IMR-90 (cell line): Measurements from ENCODE around the gene PNMA6E. TPM values are rescaled to one million over a fixed set of nuclear protein-coding genes. Genes with fewer than 3 reads are reported as not detected.

Source experiments
- ATAC-seq: fragments of 200-7000 bp; cut with Tn5 transposase; 2 replicates; pipeline ENCODE4 v1.9.1; 2020; ENCODE audit warnings: low read depth, mild to moderate bottlenecking, moderate library complexity
- BruUV-seq: library from RNA; stranded (reverse); fragments of 400-500 nt; replicated peaks from 2 replicates; lab custom pipeline; 2021; lab: Mats Ljungman, UMichigan
- CTCF ChIA-PET: fragments of 300-600 bp; formaldehyde crosslinking; extraction: SDS; loops from one replicate; lab custom pipeline; 2021; ENCODE audit warnings: antibody characterized with exemption; lab: Yijun Ruan, JAX
- POLR2A ChIA-PET: fragments of 300-600 bp; sonication (Branson Sonifier 250); formaldehyde crosslinking; loops from one replicate; lab custom pipeline; 2022; ENCODE audit warnings: antibody characterized with exemption; ENCODE audit not compliant: unreplicated experiment; lab: Charles Lee
- DNase-seq: peaks from one replicate; pipeline ENCODE4 v3.0.0; 2013
- H2AFZ ChIP-seq: replicated peaks from 2 replicates; pipeline ENCODE3; 2013; ENCODE audit warnings: low read length, mild to moderate bottlenecking; ENCODE audit not compliant: poor library complexity
- H2AK5ac ChIP-seq: 2 replicates; pipeline ENCODE4 v1.6.1; 2013; ENCODE audit warnings: low read depth, low read length, inconsistent platforms
- H2AK9ac ChIP-seq: replicated peaks from 2 replicates; pipeline ENCODE3; 2013; ENCODE audit warnings: mild to moderate bottlenecking, low read depth, low read length, moderate library complexity; ENCODE audit not compliant: poor library complexity
- H2BK120ac ChIP-seq: 2 replicates; pipeline ENCODE4 v1.6.1; 2013; ENCODE audit warnings: low read depth, low read length, inconsistent platforms
- H2BK15ac ChIP-seq: 3 replicates; pipeline ENCODE4 v1.6.1; 2013; ENCODE audit warnings: low read depth, low read length, inconsistent platforms
- H2BK20ac ChIP-seq: 2 replicates; pipeline ENCODE4 v1.6.1; 2013; ENCODE audit warnings: low read depth, mild to moderate bottlenecking, inconsistent platforms, low read length, moderate library complexity
- H2BK5ac ChIP-seq: 2 replicates; pipeline ENCODE4 v1.6.1; 2013; ENCODE audit warnings: mild to moderate bottlenecking, low read depth, low read length, inconsistent platforms; ENCODE audit not compliant: poor library complexity, severe bottlenecking
- H3K14ac ChIP-seq: replicated peaks from 2 replicates; pipeline ENCODE4 v1.6.1; 2013; ENCODE audit warnings: low read depth, low read length, inconsistent platforms
- H3K18ac ChIP-seq: 2 replicates; pipeline ENCODE4 v1.6.1; 2013; ENCODE audit warnings: low read depth, low read length, control low read depth
- H3K23ac ChIP-seq: 2 replicates; pipeline ENCODE4 v1.6.1; 2013; ENCODE audit warnings: low read depth, low read length, inconsistent platforms
- H3K27ac ChIP-seq: 2 replicates; pipeline ENCODE4 v1.5.1; 2013; ENCODE audit warnings: mild to moderate bottlenecking, control low read depth, low read length; ENCODE audit not compliant: insufficient read depth
- H3K27me3 ChIP-seq: 2 replicates; pipeline ENCODE4 v1.6.1; 2013; ENCODE audit warnings: low read length; ENCODE audit not compliant: control insufficient read depth, insufficient read depth
- H3K36me3 ChIP-seq: 2 replicates; pipeline ENCODE4 v1.6.1; 2013; ENCODE audit warnings: low read length, mixed read lengths; ENCODE audit not compliant: control insufficient read depth, insufficient read depth
- H3K4ac ChIP-seq: 2 replicates; pipeline ENCODE4 v1.6.1; 2013; ENCODE audit warnings: low read depth, low read length, inconsistent platforms
- H3K4me1 ChIP-seq: 2 replicates; pipeline ENCODE4 v1.6.1; 2013; ENCODE audit warnings: low read length, mixed read lengths; ENCODE audit not compliant: control insufficient read depth, insufficient read depth
- H3K4me2 ChIP-seq: 2 replicates; pipeline ENCODE4 v1.6.1; 2013; ENCODE audit warnings: low read depth, mild to moderate bottlenecking, control low read depth, low read length, moderate library complexity
- H3K4me3 ChIP-seq: 2 replicates; pipeline ENCODE4 v1.5.1; 2013; ENCODE audit warnings: low read depth, mild to moderate bottlenecking, control low read depth, low read length, moderate library complexity; ENCODE audit not compliant: insufficient read depth
- H3K56ac ChIP-seq: 2 replicates; pipeline ENCODE4 v1.6.1; 2013; ENCODE audit warnings: low read length, inconsistent platforms; ENCODE audit not compliant: insufficient read depth; ENCODE audit errors: extremely low read depth
- H3K79me1 ChIP-seq, 2 experiments: 2 replicates each; pipeline ENCODE4 v1.6.1; 2013; ENCODE audit warnings: low read length in 2 of 2, inconsistent platforms in 1 of 2, low read depth in 1 of 2
- H3K9ac ChIP-seq: 2 replicates; pipeline ENCODE4 v1.6.1; 2013; ENCODE audit warnings: low read depth, low read length, control low read depth
- H3K9me1 ChIP-seq: 2 replicates; pipeline ENCODE4 v1.6.1; 2013; ENCODE audit warnings: low read length, inconsistent platforms; ENCODE audit not compliant: insufficient read depth
- H3K9me3 ChIP-seq: 2 replicates; pipeline ENCODE4 v1.6.1; 2013; ENCODE audit warnings: low read length; ENCODE audit not compliant: control insufficient read depth, insufficient read depth
- H4K20me1 ChIP-seq: 2 replicates; pipeline ENCODE4 v1.6.1; 2013; ENCODE audit warnings: low read length, inconsistent platforms; ENCODE audit not compliant: insufficient read depth
- H4K5ac ChIP-seq: 2 replicates; pipeline ENCODE4 v1.6.1; 2013; ENCODE audit warnings: mild to moderate bottlenecking, low read depth, low read length, control low read depth
- H4K8ac ChIP-seq, 2 experiments: 2 replicates each; pipeline ENCODE4 v1.6.1; 2013; ENCODE audit warnings: low read depth in 2 of 2, low read length in 2 of 2, control low read depth in 1 of 2, inconsistent platforms in 1 of 2
- H4K91ac ChIP-seq: 2 replicates; pipeline ENCODE4 v1.6.1; 2013; ENCODE audit warnings: low read depth, low read length, inconsistent platforms; ENCODE audit not compliant: insufficient read depth
- BHLHE40 ChIP-seq: fragments of 150-350 bp; IDR thresholded peaks from 2 replicates; pipeline ENCODE4 v1.6.1; 2016; ENCODE audit warnings: mild to moderate bottlenecking, low read depth, low read length
- CHD1 ChIP-seq: IDR thresholded peaks from 2 replicates; pipeline ENCODE4 v1.6.1; 2012; ENCODE audit warnings: low read depth, low read length, improper control_type of control experiment
- CTCF ChIP-seq: conservative IDR thresholded peaks from 2 replicates; pipeline ENCODE4 v1.5.1; 2012; ENCODE audit warnings: mild to moderate bottlenecking, low read depth, low read length, improper control_type of control experiment
- FOS ChIP-seq: fragments of 150-350 bp; IDR thresholded peaks from 2 replicates; pipeline ENCODE4 v1.6.1; 2016; ENCODE audit warnings: low read depth, low read length
- MAFK ChIP-seq: IDR thresholded peaks from 2 replicates; pipeline ENCODE4 v1.6.1; 2012; ENCODE audit warnings: low read depth, low read length, improper control_type of control experiment
- MXI1 ChIP-seq: IDR thresholded peaks from 2 replicates; pipeline ENCODE4 v1.6.1; 2012; ENCODE audit warnings: low read depth, mild to moderate bottlenecking, low read length, moderate library complexity, borderline replicate concordance
- POLR2A ChIP-seq: IDR thresholded peaks from 2 replicates; pipeline ENCODE4 v1.6.1; 2012; ENCODE audit warnings: mild to moderate bottlenecking, low read depth, low read length
- RAD21 ChIP-seq: IDR thresholded peaks from 2 replicates; pipeline ENCODE4 v1.6.1; 2012; ENCODE audit warnings: low read length, improper control_type of control experiment
- RCOR1 ChIP-seq: IDR thresholded peaks from 2 replicates; pipeline ENCODE4 v1.6.1; 2012; ENCODE audit warnings: mild to moderate bottlenecking, low read length, improper control_type of control experiment; ENCODE audit not compliant: insufficient replicate concordance
- RFX5 ChIP-seq: IDR thresholded peaks from 2 replicates; pipeline ENCODE4 v1.8.0; 2012; ENCODE audit warnings: low read depth, mild to moderate bottlenecking, low read length, moderate library complexity
- SMC3 ChIP-seq: fragments of 150-350 bp; IDR thresholded peaks from 2 replicates; pipeline ENCODE4 v1.6.1; 2016; ENCODE audit warnings: low read depth, mild to moderate bottlenecking, antibody characterized with exemption, low read length, moderate library complexity
- WGBS, 2 experiments: methylation state at CpG; one replicate each; pipeline versions ENCODE4 v1.1.5 to v1.1.7; 2013; ENCODE audit warnings: missing lambda C conversion rate in 2 of 2; ENCODE audit not compliant: insufficient read length in 1 of 2; ENCODE audit errors: extremely low coverage in 2 of 2; 5-methylcytosine and 5-hydroxymethylcytosine counted together
- dilution Hi-C: fragments of 300-500 bp; cut with HindIII; formaldehyde crosslinking; loops from one replicate; pipeline ENCODE4 v1.14.3; 2018; ENCODE audit warnings: low sequenced_read_pairs; ENCODE audit not compliant: unreplicated experiment
- in situ Hi-C: fragments of 300-500 bp; cut with MboI; formaldehyde crosslinking; loops from 3 replicates; pipeline ENCODE4 v1.14.3; 2019; ENCODE audit warnings: low sequenced_read_pairs, inconsistent platforms, mixed read lengths
- intact Hi-C: fragments of 100-400 bp; cut with micrococcal nuclease; formaldehyde crosslinking; loops from 2 replicates; pipeline ENCODE4 v1.10.0; 2022
- polyA plus RNA-seq, 3 experiments: library from polyadenylated mRNA; depleted of rRNA; stranded (reverse); fragments of >200 nt; gene quantifications; 2 replicates each; pipeline ENCODE4 v1.2.3, GENCODE V29; 2012; ENCODE audit warnings: low replicate concordance in 1 of 3
- total RNA-seq: library from RNA; depleted of rRNA; stranded (reverse); fragments of >200 nt; gene quantifications from 2 replicates; pipeline ENCODE4 v1.2.3, GENCODE V29; 2012
- TF ChIP-seq, protein P1 (sequence below): fragments of 150-350 bp; IDR thresholded peaks from 2 replicates; pipeline ENCODE4 v1.6.1; 2017; ENCODE audit warnings: mild to moderate bottlenecking, antibody characterized with exemption, low read length, low read depth

PNMA6E gene
- total and polyA plus RNA-seq, 2 of the 4 experiments (the other 2 are of a cell fraction), result not detected

DNA sequence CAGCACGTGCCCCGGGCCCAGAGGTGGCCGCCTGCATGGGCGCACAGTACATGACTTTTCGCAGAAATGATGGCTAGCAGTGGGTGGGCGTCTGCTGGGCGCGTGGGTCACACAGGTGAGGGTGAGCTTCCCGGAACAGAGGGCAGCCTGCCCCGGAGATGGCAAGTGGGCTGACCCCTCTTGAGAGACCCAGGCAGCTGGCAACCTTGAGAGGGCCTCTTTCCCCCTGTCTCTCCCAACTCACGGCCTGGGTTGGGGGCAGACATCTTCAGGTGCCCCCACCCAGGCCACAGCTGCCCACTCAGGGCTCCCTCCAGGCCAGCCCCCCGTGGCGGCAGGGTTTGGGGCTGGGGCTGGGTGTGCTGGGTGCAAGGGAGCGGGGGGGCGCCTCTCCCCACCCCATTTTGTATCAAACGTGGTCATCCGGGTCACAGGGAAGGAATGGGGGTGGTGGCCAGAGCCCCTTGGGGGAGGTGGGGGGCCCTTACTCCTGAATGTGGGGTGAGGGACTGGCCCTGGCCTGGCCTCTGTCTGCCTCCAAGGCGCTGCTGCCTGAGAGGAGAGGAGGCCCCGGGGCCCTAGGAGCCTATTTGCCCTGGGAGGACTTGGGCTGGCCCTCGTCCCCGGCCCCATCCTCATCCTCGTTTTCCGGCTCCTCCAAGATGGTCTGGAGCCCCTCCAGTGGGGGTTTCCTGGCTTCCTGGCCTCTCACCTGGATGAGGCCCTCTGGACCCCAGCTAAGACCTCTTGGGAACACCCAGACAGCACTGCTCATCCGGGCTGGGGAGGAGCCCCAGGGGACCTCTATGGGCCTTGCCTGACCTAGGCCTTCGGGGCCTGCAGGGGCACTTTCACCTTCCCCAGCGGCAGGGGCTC is 4.6 kb downstream of the PNMA6E start:
- dilution Hi-C loops (no loop called here), intact Hi-C loops (no loop called here), in situ Hi-C loops (no loop called here)
- no peaks in the 10 kb centered on the region for H3K79me1 ChIP-seq
- 78% methylated on average over 6 of the region's 26 CpGs; no CpG with 5 or more reads in 1 of the 2 experiments for WGBS, 2 experiments
- no peaks in the 10 kb centered on the region for H3K4me1 ChIP-seq
- H2AK5ac ChIP-seq, result no peak overlapping the region
- H3K9me1 ChIP-seq, result no peaks in the 10 kb centered on the region
- H3K4me2 ChIP-seq, result no peak overlapping the region
- no peak overlapping the region for H2BK120ac ChIP-seq
- H3K9ac ChIP-seq, result no peak overlapping the region
- H4K91ac ChIP-seq, result no peak overlapping the region
- H4K8ac ChIP-seq, result no peak overlapping the region
- no peak overlapping the region for H2AK9ac ChIP-seq
- no peak for TF ChIP-seq FOS
- no peak for TF ChIP-seq MAFK
- TF ChIP-seq RFX5, result no peak
- no peak for TF ChIP-seq CTCF
- TF ChIP-seq BHLHE40, result no peak
- TF ChIP-seq, protein P1, sequence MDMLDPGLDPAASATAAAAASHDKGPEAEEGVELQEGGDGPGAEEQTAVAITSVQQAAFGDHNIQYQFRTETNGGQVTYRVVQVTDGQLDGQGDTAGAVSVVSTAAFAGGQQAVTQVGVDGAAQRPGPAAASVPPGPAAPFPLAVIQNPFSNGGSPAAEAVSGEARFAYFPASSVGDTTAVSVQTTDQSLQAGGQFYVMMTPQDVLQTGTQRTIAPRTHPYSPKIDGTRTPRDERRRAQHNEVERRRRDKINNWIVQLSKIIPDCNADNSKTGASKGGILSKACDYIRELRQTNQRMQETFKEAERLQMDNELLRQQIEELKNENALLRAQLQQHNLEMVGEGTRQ, result no peak
- TF ChIP-seq MXI1, result no peak
- no peak for TF ChIP-seq POLR2A
- TF ChIP-seq SMC3, result no peak
- TF ChIP-seq RCOR1, result no peak
- TF ChIP-seq CHD1, result no peak
- no peak for TF ChIP-seq RAD21
- no peaks in the 10 kb centered on the region for H3K36me3 ChIP-seq
- no peak overlapping the region for H3K23ac ChIP-seq
- H3K4me3 ChIP-seq, result no peak overlapping the region
- H2AFZ ChIP-seq, result no peak overlapping the region
- DNase-seq (no peak), ATAC-seq (no peak)
- POLR2A ChIA-PET, result no interaction called here
- no peak overlapping the region for H3K14ac ChIP-seq
- H2BK15ac ChIP-seq, result no peak overlapping the region
- H3K27me3 ChIP-seq, result peaks cover 9% of the 10 kb centered on the region; the same call in 1 of the 2 replicates
- H3K4ac ChIP-seq, result no peak overlapping the region
- no peak overlapping the region for H3K56ac ChIP-seq
- H3K18ac ChIP-seq, result no peak overlapping the region
- peaks cover 3% of the 10 kb centered on the region; the same call in 1 of the 2 replicates for H3K9me3 ChIP-seq
- no peaks in the 10 kb centered on the region for H4K20me1 ChIP-seq
- H4K5ac ChIP-seq, result no peak overlapping the region
- H2BK5ac ChIP-seq, result no peak overlapping the region
- no TSS peak for BruUV-seq
- no peak overlapping the region for H3K27ac ChIP-seq
- no peak overlapping the region for H2BK20ac ChIP-seq
- CTCF ChIA-PET, result no interaction called here
